GM21423 (cell line): ENCODE measurements around the gene RAB15.

Experiments
- ATAC-seq: cut with Tn5 transposase; IDR thresholded peaks from one replicate; pipeline ENCODE4 v1.9.1; 2021; ENCODE audit warnings: mild to moderate bottlenecking, moderate library complexity; ENCODE audit not compliant: unreplicated experiment

The RAB15 gene

DNA sequence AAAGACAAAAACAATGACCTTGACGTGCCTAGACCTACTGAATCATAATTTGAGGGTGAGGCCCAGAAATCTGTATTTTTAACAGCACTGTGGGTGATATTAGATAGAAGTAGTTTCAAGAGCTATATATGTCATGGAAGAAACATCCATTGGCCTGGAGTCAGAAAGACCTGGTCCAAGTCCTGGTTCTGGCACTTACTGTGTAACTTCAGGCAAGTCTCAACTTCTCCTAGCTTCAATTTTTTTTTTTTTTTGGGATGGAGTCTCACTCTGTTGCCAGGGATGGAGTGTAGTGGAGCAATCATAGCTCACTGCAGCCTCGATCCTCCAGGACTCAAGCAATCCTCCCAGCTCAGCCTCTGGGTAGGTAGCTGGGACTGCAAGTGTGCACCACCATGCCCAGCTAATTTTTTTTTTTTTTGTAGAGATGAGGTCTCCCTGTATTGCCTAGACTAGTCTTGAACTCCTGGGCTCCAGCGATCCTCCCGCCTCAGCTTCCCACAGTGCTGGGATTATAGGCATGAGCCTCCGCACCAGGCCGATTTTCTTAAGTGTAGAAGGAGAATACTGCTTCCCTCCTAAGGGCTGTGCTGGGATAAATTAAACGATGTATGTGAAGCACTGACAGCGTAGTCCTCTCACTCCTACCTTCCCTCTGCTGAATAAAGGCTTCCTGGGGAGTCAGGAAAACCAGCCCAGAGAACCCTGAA, 15.3 kb downstream of the RAB15 start:
- no peak for ATAC-seq

DNA sequence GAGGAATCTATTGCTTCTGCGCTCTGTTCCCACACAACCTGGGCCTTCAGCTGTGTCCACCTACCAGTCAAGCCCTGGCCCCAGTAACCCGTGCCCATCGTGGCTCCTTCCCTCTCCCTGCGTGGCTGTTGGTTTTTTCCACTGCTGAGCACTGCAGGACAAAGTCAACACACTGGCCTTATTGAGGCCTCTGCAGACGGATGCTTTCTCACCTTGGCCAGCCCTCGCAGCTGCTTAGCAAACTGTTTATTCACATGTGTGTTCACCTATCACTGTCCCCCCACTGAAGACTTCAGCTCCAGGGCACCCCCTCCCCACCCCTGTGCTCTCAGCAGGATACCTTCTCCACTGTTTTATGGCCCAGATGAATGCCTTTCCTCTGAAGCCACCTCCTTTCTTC, 16.8 kb downstream of the RAB15 start:
- ATAC-seq = no peak

- ATAC-seq = no peak
Observed at GRCh38 chr14:64954491-64955240, 17.5 kb downstream of the RAB15 start.

- ATAC-seq = no peak
Observed at GRCh38 chr14:64953661-64954060, 18.5 kb downstream of the RAB15 start.

GRCh38 chr14:64953310-64953654, 18.9 kb downstream of the RAB15 start:
- no peak for ATAC-seq

DNA sequence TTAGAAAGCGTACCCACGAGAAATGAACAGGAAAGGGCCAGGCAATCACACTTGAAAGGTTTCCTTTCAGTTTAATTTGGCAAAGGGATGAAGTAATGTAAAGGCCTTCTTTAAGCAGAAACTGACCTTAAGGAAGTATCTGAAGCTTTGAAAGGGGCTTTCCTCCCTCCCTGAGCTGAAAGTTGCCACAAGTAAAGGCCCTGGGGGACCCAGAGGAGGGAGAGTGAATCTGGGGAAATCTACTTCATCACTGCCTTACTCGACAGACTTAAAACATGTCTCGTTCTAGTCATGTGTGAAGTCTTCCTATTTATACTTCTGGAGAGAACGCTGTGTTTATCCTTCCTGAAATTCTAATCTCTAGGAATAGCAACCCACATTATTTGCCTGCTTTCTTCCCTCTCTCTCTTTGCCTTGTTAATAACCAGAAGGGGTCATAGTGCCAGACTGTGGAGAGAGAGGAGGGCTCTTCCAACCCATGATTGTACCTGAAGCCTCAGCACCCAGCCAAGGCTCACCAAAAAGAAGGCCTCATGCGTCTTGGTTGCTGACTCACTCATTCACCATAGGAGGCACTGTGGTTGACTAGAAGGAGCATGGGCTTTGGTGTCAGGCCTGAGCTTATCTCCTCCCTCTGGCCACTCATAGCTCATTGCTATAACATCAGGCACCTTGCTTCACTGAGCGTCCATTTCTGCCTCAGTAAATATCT, 19.4 kb downstream of the RAB15 start:
- ATAC-seq = peak; percentile 53

DNA sequence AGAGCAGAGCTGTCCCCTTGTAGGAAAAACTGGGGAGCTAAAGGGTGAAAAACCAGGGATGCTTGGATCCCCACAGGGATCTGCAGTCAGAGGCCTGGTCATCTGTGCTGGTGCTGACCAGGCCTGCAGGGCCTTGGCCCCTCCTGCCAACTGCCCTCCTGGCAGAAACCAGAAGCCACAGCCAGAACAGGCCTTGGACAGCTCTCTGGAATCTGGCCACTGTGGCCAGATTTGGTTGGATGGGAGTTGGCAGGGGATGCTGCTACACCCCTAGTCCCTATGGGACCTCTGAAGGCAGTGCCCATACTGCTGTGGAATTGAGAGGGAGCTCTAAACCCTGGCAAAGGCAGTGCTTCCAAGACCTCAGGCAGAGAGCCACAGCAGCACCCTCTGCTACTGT, 20.4 kb downstream of the RAB15 start:
- ATAC-seq = no peak

DNA sequence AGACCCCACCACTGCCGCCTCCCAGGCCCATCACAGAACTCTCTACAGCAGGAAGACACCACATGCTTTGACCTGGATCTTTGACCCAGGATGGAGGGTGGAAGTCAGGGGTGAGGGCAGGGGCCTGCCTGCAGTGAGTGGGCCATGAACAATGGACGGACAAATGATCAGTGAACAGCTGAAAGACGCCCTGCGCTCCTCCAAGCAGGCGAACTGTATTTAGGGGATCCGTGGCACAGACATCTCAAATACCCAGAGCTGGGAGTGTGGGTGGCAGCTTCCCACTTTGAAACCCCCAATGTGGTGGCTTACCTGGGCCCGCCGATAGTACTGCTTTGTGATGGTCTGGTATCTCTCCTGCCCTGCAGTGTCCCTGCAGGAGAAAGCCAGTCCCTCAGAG, 20.8 kb downstream of the RAB15 start:
- no peak for ATAC-seq

GRCh38 chr14:64950889-64951288, 21.2 kb downstream of the RAB15 start:
- no peak for ATAC-seq

GRCh38 chr14:64948612-64949210, 23.4 kb downstream of the RAB15 start:
- no peak for ATAC-seq

DNA sequence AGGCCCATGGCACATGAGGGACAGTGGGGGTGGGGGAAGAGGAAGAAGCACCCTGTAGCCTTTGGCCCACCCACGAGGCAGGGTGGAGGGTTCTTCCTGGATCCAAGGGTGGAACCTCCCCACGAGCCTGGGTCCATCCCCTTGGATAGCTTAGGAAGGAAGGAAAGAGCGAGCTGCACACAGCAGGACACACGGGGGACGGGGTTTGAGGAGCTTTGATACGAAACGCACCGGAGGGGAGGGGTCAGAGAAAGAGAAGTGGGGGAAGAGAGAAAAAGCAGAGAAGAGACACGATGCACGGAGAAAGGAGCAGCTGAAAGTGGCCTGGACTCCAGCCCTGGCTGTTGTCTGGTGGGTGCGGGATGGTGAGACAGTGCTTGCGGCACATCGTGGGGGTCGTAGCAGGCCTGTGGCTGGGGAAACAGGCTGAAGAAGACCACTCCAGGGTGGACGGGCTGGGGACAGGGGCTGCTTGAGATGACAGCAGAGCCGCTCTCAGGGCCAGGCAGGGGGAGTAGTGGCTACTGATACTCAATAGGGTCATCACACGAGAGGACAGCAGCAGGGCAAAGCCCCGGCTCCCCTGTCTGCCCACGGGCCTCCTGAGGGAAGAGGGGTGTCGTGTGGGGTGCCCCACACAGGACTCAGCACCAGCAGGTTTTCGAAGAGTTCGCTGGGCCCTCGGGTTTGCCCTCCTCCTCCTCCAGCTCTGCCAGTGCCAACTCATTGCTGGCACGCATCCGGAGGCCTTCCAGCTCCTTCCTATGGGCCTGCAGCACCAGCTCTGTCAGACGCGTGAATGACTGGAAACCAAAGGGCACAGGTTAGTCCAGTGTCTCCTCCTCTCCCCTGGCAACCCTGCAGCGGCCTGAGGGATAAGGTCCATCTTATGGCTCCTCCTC, 24.2 kb downstream of the RAB15 start:
- no peak for ATAC-seq

GRCh38 chr14:64946310-64947045, 25.7 kb downstream of the RAB15 start:
- ATAC-seq = no peak

DNA sequence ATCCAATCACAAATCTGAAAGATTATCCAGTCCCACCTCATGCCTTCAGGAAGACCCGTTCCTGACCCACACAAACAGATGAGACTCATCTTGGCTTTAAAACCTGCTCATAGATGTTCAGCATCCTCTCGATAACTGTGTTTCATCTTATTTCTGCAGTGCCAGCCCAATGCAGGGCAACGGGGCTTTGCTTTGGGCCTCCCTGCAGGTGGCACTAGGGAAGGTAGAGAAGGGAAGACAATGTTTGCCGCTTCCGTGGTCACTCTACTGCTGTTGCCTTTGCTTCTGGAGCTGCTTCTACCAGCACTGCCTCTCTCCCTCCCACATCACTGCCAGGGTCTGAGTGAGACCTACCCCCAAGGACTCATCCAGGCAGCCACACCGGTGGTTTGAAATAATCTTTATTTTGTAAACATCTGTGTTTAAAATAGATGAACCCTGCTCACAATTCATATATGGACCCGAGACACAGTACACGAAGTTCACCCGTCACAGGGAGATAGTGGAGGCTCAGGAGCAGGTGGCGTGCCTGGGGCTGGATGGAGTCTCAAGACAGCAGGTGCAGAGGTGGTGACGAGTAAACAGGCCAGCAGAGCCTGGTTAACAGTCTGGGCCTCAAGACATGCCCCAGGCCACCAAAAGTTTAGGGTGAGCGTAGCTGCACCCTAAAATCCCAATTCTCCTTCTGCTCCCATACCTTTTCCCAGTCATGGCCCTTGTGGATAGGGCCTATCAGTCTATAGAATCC, 26.5 kb downstream of the RAB15 start:
- no peak for ATAC-seq

DNA sequence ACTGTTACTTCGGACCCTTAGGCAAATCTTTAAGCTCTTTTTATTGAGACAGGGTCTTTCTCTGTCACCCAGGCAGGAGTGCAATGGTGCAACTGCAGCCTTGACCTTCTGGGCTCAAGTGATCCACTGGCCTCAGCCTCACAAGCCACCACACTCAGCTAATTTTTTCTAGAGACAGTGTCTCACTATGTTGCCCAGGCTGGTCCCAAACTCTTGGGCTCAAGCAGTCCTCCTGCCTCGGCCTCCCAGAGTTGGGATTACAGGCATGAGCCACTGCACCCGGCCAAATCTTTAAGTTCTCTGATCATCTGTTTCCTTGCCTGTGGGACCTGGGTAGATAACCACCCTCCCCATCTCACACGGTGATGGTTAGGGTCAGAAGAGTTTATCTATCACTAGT, 27.3 kb downstream of the RAB15 start:
- ATAC-seq = no peak

GRCh38 chr14:64944041-64944440, 28.1 kb downstream of the RAB15 start:
- no peak for ATAC-seq

DNA sequence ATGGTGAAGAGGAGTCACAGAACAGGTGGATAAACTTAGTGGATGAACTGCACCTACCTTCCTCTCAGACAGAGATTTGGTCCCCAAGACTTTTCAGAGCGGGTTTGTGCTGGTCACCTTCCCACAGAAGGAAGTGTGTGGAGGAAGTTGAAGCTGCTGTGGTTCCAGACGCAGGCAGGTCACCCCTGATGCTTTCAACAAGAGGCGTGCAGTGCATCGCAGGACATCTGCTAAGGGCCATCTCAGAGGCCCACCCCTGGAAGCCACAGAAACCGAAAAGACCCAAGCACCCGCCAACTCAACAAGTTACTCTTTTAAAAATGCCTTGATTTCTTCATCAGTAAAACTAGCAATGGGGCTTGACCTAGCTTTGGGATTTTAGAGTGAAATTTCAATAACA, 28.6 kb downstream of the RAB15 start:
- ATAC-seq = no peak

GRCh38 chr14:64942531-64943111, 29.5 kb downstream of the RAB15 start, which contains the start of gene GPX2:
GPX2 (minus strand) TSS chr14:64942745; CDS start chr14:64942726, 19 bp downstream.
- ATAC-seq = no peak

- no peak for ATAC-seq
Observed at GRCh38 chr14:64940336-64940910, 31.7 kb downstream of the RAB15 start.
